GM12892 (cell line): ENCODE data around the gene RNF103.

ENCODE experiments used
- POLR2A ChIP-seq: IDR thresholded peaks from 2 replicates; pipeline ENCODE4 v1.6.1; 2011; ENCODE audit warnings: low read depth, low read length, control low read depth
- POLR2AphosphoS5 ChIP-seq: IDR thresholded peaks from 2 replicates; pipeline ENCODE4 v1.6.1; 2011; ENCODE audit warnings: low read depth, low read length, control low read depth
- TAF1 ChIP-seq: IDR thresholded peaks from 2 replicates; pipeline ENCODE4 v1.6.1; 2011; ENCODE audit warnings: low read depth, mild to moderate bottlenecking, control low read depth, low read length, borderline replicate concordance

DNA sequence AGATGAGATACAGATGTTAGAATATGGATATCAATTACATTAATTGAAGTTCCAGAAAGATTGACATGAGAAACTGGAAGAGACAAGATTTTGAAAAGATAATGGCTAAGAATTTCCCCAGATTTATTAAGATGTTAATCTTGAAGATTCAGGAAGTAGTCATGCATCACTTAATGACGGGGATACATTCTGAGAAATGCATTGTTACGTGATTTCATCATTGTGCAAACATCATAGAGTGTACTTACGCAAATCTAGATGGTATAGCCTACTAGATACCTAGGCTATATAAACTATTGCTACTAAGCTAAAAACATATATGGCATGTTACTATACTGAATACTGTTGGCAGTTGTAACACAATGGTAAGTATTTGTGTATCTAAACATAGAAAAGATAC lies 53.6 kb downstream of the RNF103 start:
- TF ChIP-seq POLR2A (no peak), POLR2AphosphoS5 (no peak), TAF1 (no peak)
